Sigmoid colon (tissue), 7 donors: ENCODE measurements around the gene THRB. TPM values are rescaled to one million over a fixed set of nuclear protein-coding genes. Genes with fewer than 3 reads are reported as not detected.

Experiments
- DNase-seq: peaks from one replicate; pipeline ENCODE4 v3.0.0-alpha.2; 2019
- H3K27ac ChIP-seq, 4 donors: fragments of 200-600 bp; sonication (generic); one replicate each; pipeline ENCODE4 v1.5.1; 2016 to 2019; ENCODE audit warnings: mild to moderate bottlenecking in 1 of 4
- H3K27me3 ChIP-seq, 3 donors: fragments of 200-600 bp; sonication (generic); one replicate each; pipeline ENCODE4 v1.5.1; 2019; ENCODE audit warnings: mild to moderate bottlenecking in 1 of 3
- H3K36me3 ChIP-seq, 4 donors: fragments of 200-600 bp; sonication (generic); one replicate each; pipeline ENCODE4 v1.5.1; 2016 to 2019
- H3K4me1 ChIP-seq, 4 donors: fragments of 200-600 bp; sonication (generic); one replicate each; pipeline ENCODE4 v1.5.1; 2017 to 2019
- H3K4me3 ChIP-seq, 4 donors: fragments of 200-600 bp; sonication (generic); one replicate each; pipeline ENCODE4 v1.5.1; 2017 to 2019; ENCODE audit warnings: mild to moderate bottlenecking in 2 of 4, moderate library complexity in 1 of 4
- H3K9me3 ChIP-seq, 4 donors: fragments of 200-600 bp in 3 of 4; sonication (generic) in 3 of 4; one replicate each; pipeline versions ENCODE4 v1.5.1 to v1.6.1; 2013 to 2019
- CTCF ChIP-seq, 4 experiments: fragments of 450-650 bp in 3 of 4; fragments of 200-600 bp in 1 of 4; IDR thresholded peaks; one replicate each; pipeline ENCODE4 v1.5.1; 2016 to 2019; ENCODE audit warnings: antibody characterized with exemption in 4 of 4, mild to moderate bottlenecking in 3 of 4, moderate library complexity in 2 of 4
- EP300 ChIP-seq, 4 donors: sonication (generic); formaldehyde crosslinking; IDR thresholded peaks; one replicate each; pipeline ENCODE4 v1.6.1; 2017; ENCODE audit warnings: antibody characterized with exemption in 4 of 4
- POLR2A ChIP-seq, 2 donors: fragments of 450-650 bp; IDR thresholded peaks; one replicate each; pipeline ENCODE4 v1.6.1; 2016; ENCODE audit warnings: antibody characterized with exemption in 2 of 2, mild to moderate bottlenecking in 2 of 2, moderate library complexity in 2 of 2
- POLR2AphosphoS5 ChIP-seq, 4 donors: sonication (generic); formaldehyde crosslinking; IDR thresholded peaks; one replicate each; pipeline ENCODE4 v1.6.1; 2017; ENCODE audit warnings: antibody characterized with exemption in 4 of 4
- WGBS, 2 donors: extraction: QIAGEN DNeasy Blood & Tissue Kit; methylation state at CpG; one replicate each; pipeline ENCODE4 v1.1.7; 2013; 5-methylcytosine and 5-hydroxymethylcytosine counted together
- intact Hi-C: fragments of 100-400 bp; cut with DNase I; formaldehyde crosslinking; loops from one replicate; pipeline ENCODE4 v1.15.1; 2023
- polyA plus RNA-seq, 3 donors: library from polyadenylated mRNA; stranded (reverse); fragments of 200-250 nt; gene quantifications; one replicate each; pipeline ENCODE4 v1.2.3, GENCODE V29; 2013
- total RNA-seq, 4 donors: library from RNA; depleted of rRNA; stranded (reverse); fragments of >200 nt; gene quantifications; one replicate each; pipeline ENCODE4 v1.1.0, GENCODE V29; 2016
- donor health status: healthy with polysubstance abuse.
- donor health status: Bipolar disorder and iron deficiency.
- donor health status: healthy.

THRB gene
- total and polyA plus RNA-seq, 7 donors: 7.2 to 49.5 (median 29.7) TPM

- H3K4me1 ChIP-seq: peaks cover 0 to 13% (median 6%) of the 10 kb centered on the region in 4 donors
- intact Hi-C loops: no loop called here
- no peak overlapping the region for H3K27ac ChIP-seq
These were observed 339.4 kb downstream of the THRB start for GRCh38 chr3:24155276-24155675.

DNA sequence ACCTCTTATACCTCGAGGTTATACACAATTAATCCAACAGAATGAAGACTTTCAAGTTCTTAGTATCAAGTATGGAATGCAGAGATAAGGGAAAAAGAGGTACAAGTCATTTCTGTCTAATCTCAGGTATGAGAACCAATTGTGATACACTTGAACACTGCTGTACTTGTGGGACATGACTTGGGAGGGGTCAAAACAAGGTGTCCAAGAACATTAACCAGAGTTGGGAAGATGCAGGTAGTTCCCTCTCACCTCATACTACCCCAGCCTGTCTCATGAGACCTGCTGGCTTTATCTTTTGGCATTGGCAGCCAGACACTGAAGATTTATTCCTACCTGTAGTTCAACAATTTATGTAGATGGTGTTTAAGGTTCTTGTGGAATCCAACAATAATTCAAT, 339.9 kb downstream of the THRB start:
- H3K4me1 ChIP-seq: peaks cover 0 to 13% (median 6%) of the 10 kb centered on the region in 4 donors
- H3K4me3 ChIP-seq: no peak overlapping the region
- H3K9me3 ChIP-seq: no peaks in the 10 kb centered on the region
- 44 to 56% methylated on average over 1 of the region's 1 CpG for WGBS, 2 donors
- DNase-seq: no peak
- H3K27me3 ChIP-seq: no peaks in the 10 kb centered on the region
- intact Hi-C loops: no loop called here
- TF ChIP-seq POLR2AphosphoS5 (IDR thresholded peaks at IDR 0.05) (no peak), EP300 (IDR thresholded peaks at IDR 0.05) (no peak), POLR2A (IDR thresholded peaks at IDR 0.05) (no peak), CTCF (IDR thresholded peaks at IDR 0.05) (no peak)
- no peaks in the 10 kb centered on the region for H3K36me3 ChIP-seq
- H3K27ac ChIP-seq: no peak overlapping the region

More at GRCh38 chr3:24155276-24155675, 339.4 kb downstream of the THRB start:
- no peak for DNase-seq
- Histone ChIP-seq H3K4me3 (no peak overlapping the region), H3K36me3 (no peaks in the 10 kb centered on the region), H3K9me3 (no peaks in the 10 kb centered on the region), H3K27me3 (no peaks in the 10 kb centered on the region)
- TF ChIP-seq POLR2A (IDR thresholded peaks at IDR 0.05) (no peak), POLR2AphosphoS5 (IDR thresholded peaks at IDR 0.05) (no peak), CTCF (IDR thresholded peaks at IDR 0.05) (no peak), EP300 (IDR thresholded peaks at IDR 0.05) (no peak)

DNA sequence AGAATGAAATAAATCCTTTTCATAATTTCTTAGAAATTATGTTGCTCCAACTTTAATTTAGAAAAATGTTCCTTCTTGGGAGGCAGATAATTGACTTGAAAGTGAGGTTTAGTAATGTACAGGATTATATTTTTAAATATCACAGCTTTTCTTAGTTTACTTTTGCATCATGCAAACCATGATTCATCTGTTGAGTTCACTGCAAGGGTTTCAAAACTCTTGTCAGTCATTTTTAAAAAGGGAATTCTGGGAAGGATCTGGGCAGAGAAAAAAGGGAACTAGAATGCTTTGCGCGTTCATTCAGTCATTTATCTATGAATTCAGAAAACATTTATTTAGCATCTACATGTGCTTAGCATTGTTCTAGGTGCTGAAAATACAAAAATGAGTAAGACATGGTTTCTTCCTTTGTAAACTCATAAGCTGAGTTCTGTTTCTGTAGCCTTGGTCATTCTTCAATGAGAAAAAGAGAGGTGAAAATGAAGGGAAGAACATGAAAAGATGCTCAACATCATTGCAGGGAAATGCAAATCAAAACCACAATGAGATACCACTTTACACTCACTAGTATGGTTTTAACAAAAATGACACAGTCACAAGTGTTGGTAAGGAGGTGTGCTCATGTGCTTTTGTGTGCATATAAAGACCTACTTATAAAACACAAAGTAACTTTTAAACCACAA, 340.5 kb downstream of the THRB start:
- TF ChIP-seq POLR2A (IDR thresholded peaks at IDR 0.05) (no peak), CTCF (IDR thresholded peaks at IDR 0.05) (no peak), EP300 (IDR thresholded peaks at IDR 0.05) (no peak), POLR2AphosphoS5 (IDR thresholded peaks at IDR 0.05) (no peak)
- Histone ChIP-seq H3K27me3 (no peaks in the 10 kb centered on the region), H3K27ac (no peak overlapping the region), H3K4me1 (peaks cover 0 to 13% (median 6%) of the 10 kb centered on the region in 4 donors), H3K36me3 (no peaks in the 10 kb centered on the region), H3K9me3 (no peaks in the 10 kb centered on the region), H3K4me3 (no peak overlapping the region)
- WGBS, 2 donors: 81 to 95% methylated on average over 2 of the region's 2 CpGs
- intact Hi-C loops: no loop called here
- no peak for DNase-seq

DNA sequence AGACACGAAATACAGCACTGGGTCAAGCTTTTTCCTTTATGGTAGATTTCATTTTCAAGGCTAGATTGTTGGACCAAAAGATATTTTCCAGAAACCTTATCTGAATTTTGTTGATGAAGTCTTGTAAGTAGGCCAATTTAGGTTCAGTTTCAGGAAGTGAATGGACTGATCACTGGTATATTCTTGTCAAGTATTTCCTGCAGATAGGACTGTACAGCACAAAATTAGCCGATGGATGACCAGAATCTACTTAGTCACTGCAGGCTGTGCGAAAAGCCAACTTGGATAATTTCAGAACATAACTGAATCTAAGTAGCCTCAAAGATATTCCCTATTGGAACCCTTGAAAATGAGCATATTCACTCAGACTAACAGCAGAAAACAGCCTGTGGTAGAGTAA, 343.1 kb downstream of the THRB start:
- Histone ChIP-seq H3K27me3 (no peaks in the 10 kb centered on the region), H3K4me1 (peaks cover 0 to 18% (median 7%) of the 10 kb centered on the region in 4 donors), H3K4me3 (no peak overlapping the region), H3K27ac (no peak overlapping the region), H3K36me3 (no peaks in the 10 kb centered on the region), H3K9me3 (no peaks in the 10 kb centered on the region)
- DNase-seq: no peak
- intact Hi-C loops: no loop called here
- WGBS, 2 donors: 66 to 93% methylated on average over 3 of the region's 3 CpGs
- no peak for TF ChIP-seq CTCF (IDR thresholded peaks at IDR 0.05)
- no peak for TF ChIP-seq POLR2AphosphoS5 (IDR thresholded peaks at IDR 0.05)
- no peak for TF ChIP-seq EP300 (IDR thresholded peaks at IDR 0.05)
- TF ChIP-seq POLR2A (IDR thresholded peaks at IDR 0.05): no peak

GRCh38 chr3:24149032-24149431, 345.6 kb downstream of the THRB start:
- Histone ChIP-seq H3K27ac (no peak overlapping the region), H3K36me3 (peaks cover 0 to 3% (median 0%) of the 10 kb centered on the region in 4 donors), H3K9me3 (no peaks in the 10 kb centered on the region), H3K4me1 (peaks cover 0 to 34% (median 21%) of the 10 kb centered on the region in 4 donors), H3K4me3 (no peak overlapping the region), H3K27me3 (no peaks in the 10 kb centered on the region)
- WGBS, 2 donors: 70 to 85% methylated on average over 2 of the region's 2 CpGs
- no peak for DNase-seq
- intact Hi-C loops: no loop called here
- TF ChIP-seq POLR2AphosphoS5 (IDR thresholded peaks at IDR 0.05): no peak
- TF ChIP-seq CTCF (IDR thresholded peaks at IDR 0.05): no peak
- no peak for TF ChIP-seq EP300 (IDR thresholded peaks at IDR 0.05)
- no peak for TF ChIP-seq POLR2A (IDR thresholded peaks at IDR 0.05)
